ENCODE results near the gene JCAD.
"Not testable (repeated sequence)": the region's sequence is repeated elsewhere in the genome, so short reads cannot be mapped to it uniquely, and the experiment has no call there.

Gene JCAD

GRCh38 chr10:30029164-30029871, 30.1 kb downstream of the JCAD start:
- Histone ChIP-seq H3K4me1 (ENCODE audit: control insufficient read depth in 5 of 5, insufficient read depth in 5 of 5, low read length in 5 of 5) (peaks cover 0 to 54% (median 21%) of the 10 kb centered on the region in 5 donors), H3K27ac (ENCODE audit: low read depth, low read length) (peak overlapping the region; percentile 37), H3K9me3 (ENCODE audit: control insufficient read depth in 5 of 5, low read length in 5 of 5) (no peaks in the 10 kb centered on the region), H3K27me3 (ENCODE audit: control insufficient read depth in 5 of 5, insufficient read depth in 4 of 5, low read length in 5 of 5) (peaks cover 0 to 2% (median 0%) of the 10 kb centered on the region in 5 donors), H3K9ac (ENCODE audit: low read length in 5 of 5) (no peak overlapping the region), H3K36me3 (ENCODE audit: control insufficient read depth in 5 of 5, insufficient read depth in 5 of 5, low read length in 5 of 5) (peaks cover 0 to 12% (median 4%) of the 10 kb centered on the region in 5 donors), H3K4me3 (ENCODE audit: low read depth in 1 of 5, low read length in 5 of 5) (no peak overlapping the region)

- Histone ChIP-seq H3K36me3 (ENCODE audit: control insufficient read depth in 5 of 5, insufficient read depth in 5 of 5, low read length in 5 of 5) (peaks cover 0 to 12% (median 4%) of the 10 kb centered on the region in 5 donors), H3K9me3 (ENCODE audit: control insufficient read depth in 5 of 5, low read length in 5 of 5) (no peaks in the 10 kb centered on the region), H3K27ac (ENCODE audit: low read depth, low read length) (peak overlapping the region; percentile 37), H3K27me3 (ENCODE audit: control insufficient read depth in 5 of 5, insufficient read depth in 4 of 5, low read length in 5 of 5) (peaks cover 0 to 2% (median 0%) of the 10 kb centered on the region in 5 donors), H3K4me3 (ENCODE audit: low read depth in 1 of 5, low read length in 5 of 5) (no peak overlapping the region), H3K9ac (ENCODE audit: low read length in 5 of 5) (no peak overlapping the region), H3K4me1 (ENCODE audit: control insufficient read depth in 5 of 5, insufficient read depth in 5 of 5, low read length in 5 of 5) (peaks cover 0 to 53% (median 21%) of the 10 kb centered on the region in 5 donors)
These were observed 30.7 kb downstream of the JCAD start for GRCh38 chr10:30028738-30029030.

- H3K27ac ChIP-seq (ENCODE audit: low read depth, low read length), result peak overlapping the region; percentile 37
- H3K9ac ChIP-seq (ENCODE audit: low read length in 5 of 5), result no peak overlapping the region
- peaks cover 0 to 53% (median 21%) of the 10 kb centered on the region in 5 donors for H3K4me1 ChIP-seq (ENCODE audit: control insufficient read depth in 5 of 5, insufficient read depth in 5 of 5, low read length in 5 of 5)
- peak overlapping the region in 2 of 5 donors; percentile 16 to 33 for H3K4me3 ChIP-seq (ENCODE audit: low read depth in 1 of 5, low read length in 5 of 5)
- peaks cover 0 to 2% (median 0%) of the 10 kb centered on the region in 5 donors for H3K27me3 ChIP-seq (ENCODE audit: control insufficient read depth in 5 of 5, insufficient read depth in 4 of 5, low read length in 5 of 5)
- peaks cover 0 to 15% (median 4%) of the 10 kb centered on the region in 5 donors for H3K36me3 ChIP-seq (ENCODE audit: control insufficient read depth in 5 of 5, insufficient read depth in 5 of 5, low read length in 5 of 5)
- H3K9me3 ChIP-seq (ENCODE audit: control insufficient read depth in 5 of 5, low read length in 5 of 5), result no peaks in the 10 kb centered on the region
These were observed 31.2 kb downstream of the JCAD start for GRCh38 chr10:30028006-30028737.

GRCh38 chr10:30027057-30028005, 32.1 kb downstream of the JCAD start:
- no peaks in the 10 kb centered on the region for H3K9me3 ChIP-seq (ENCODE audit: control insufficient read depth in 5 of 5, low read length in 5 of 5)
- H3K27ac ChIP-seq (ENCODE audit: low read depth, low read length), result peak overlapping the region; percentile 10
- peaks cover 0 to 17% (median 4%) of the 10 kb centered on the region in 5 donors for H3K36me3 ChIP-seq (ENCODE audit: control insufficient read depth in 5 of 5, insufficient read depth in 5 of 5, low read length in 5 of 5)
- H3K27me3 ChIP-seq (ENCODE audit: control insufficient read depth in 5 of 5, insufficient read depth in 4 of 5, low read length in 5 of 5), result no peaks in the 10 kb centered on the region
- peaks cover 0 to 49% (median 21%) of the 10 kb centered on the region in 5 donors for H3K4me1 ChIP-seq (ENCODE audit: control insufficient read depth in 5 of 5, insufficient read depth in 5 of 5, low read length in 5 of 5)
- H3K4me3 ChIP-seq (ENCODE audit: low read depth in 1 of 5, low read length in 5 of 5), result peak overlapping the region in 3 of 5 donors; percentile 16 to 33 (median 19)
- H3K9ac ChIP-seq (ENCODE audit: low read length in 5 of 5), result no peak overlapping the region

- Histone ChIP-seq H3K9me3 (ENCODE audit: control insufficient read depth in 5 of 5, low read length in 5 of 5) (no peaks in the 10 kb centered on the region), H3K9ac (ENCODE audit: low read length in 5 of 5) (no peak overlapping the region), H3K36me3 (ENCODE audit: control insufficient read depth in 5 of 5, insufficient read depth in 5 of 5, low read length in 5 of 5) (peaks cover 0 to 17% (median 4%) of the 10 kb centered on the region in 5 donors), H3K27ac (ENCODE audit: low read depth, low read length) (no peak overlapping the region), H3K4me1 (ENCODE audit: control insufficient read depth in 5 of 5, insufficient read depth in 5 of 5, low read length in 5 of 5) (peaks cover 0 to 49% (median 21%) of the 10 kb centered on the region in 5 donors), H3K4me3 (ENCODE audit: low read depth in 1 of 5, low read length in 5 of 5) (peak overlapping the region in 1 of 5 donors; percentile 3), H3K27me3 (ENCODE audit: control insufficient read depth in 5 of 5, insufficient read depth in 4 of 5, low read length in 5 of 5) (no peaks in the 10 kb centered on the region)
These were observed 32.8 kb downstream of the JCAD start for GRCh38 chr10:30026578-30026977.

GRCh38 chr10:30026080-30026479, 33.3 kb downstream of the JCAD start:
- Histone ChIP-seq H3K27ac (ENCODE audit: low read depth, low read length) (no peak overlapping the region), H3K4me3 (ENCODE audit: low read depth in 1 of 5, low read length in 5 of 5) (no peak overlapping the region), H3K36me3 (ENCODE audit: control insufficient read depth in 5 of 5, insufficient read depth in 5 of 5, low read length in 5 of 5) (peaks cover 0 to 17% (median 4%) of the 10 kb centered on the region in 5 donors), H3K9ac (ENCODE audit: low read length in 5 of 5) (no peak overlapping the region), H3K9me3 (ENCODE audit: control insufficient read depth in 5 of 5, low read length in 5 of 5) (no peaks in the 10 kb centered on the region), H3K27me3 (ENCODE audit: control insufficient read depth in 5 of 5, insufficient read depth in 4 of 5, low read length in 5 of 5) (no peaks in the 10 kb centered on the region), H3K4me1 (ENCODE audit: control insufficient read depth in 5 of 5, insufficient read depth in 5 of 5, low read length in 5 of 5) (peaks cover 0 to 49% (median 21%) of the 10 kb centered on the region in 5 donors)

GRCh38 chr10:30025428-30025827, 34.0 kb downstream of the JCAD start:
- not testable (repeated sequence) for H3K27ac ChIP-seq (ENCODE audit: low read depth, low read length); H3K27me3 ChIP-seq (ENCODE audit: control insufficient read depth in 5 of 5, insufficient read depth in 4 of 5, low read length in 5 of 5); H3K4me3 ChIP-seq (ENCODE audit: low read depth in 1 of 5, low read length in 5 of 5); H3K9me3 ChIP-seq (ENCODE audit: control insufficient read depth in 5 of 5, low read length in 5 of 5); H3K9ac ChIP-seq (ENCODE audit: low read length in 5 of 5)
- H3K36me3 ChIP-seq (ENCODE audit: control insufficient read depth in 5 of 5, insufficient read depth in 5 of 5, low read length in 5 of 5), result peaks cover 0 to 17% (median 4%) of the 10 kb centered on the region in 5 donors
- peaks cover 0 to 46% (median 21%) of the 10 kb centered on the region in 5 donors for H3K4me1 ChIP-seq (ENCODE audit: control insufficient read depth in 5 of 5, insufficient read depth in 5 of 5, low read length in 5 of 5)

GRCh38 chr10:30022590-30022989, 36.8 kb downstream of the JCAD start:
- no peak overlapping the region for H3K4me3 ChIP-seq (ENCODE audit: low read depth in 1 of 5, low read length in 5 of 5)
- peaks cover 0 to 10% (median 3%) of the 10 kb centered on the region in 5 donors for H3K36me3 ChIP-seq (ENCODE audit: control insufficient read depth in 5 of 5, insufficient read depth in 5 of 5, low read length in 5 of 5)
- H3K27ac ChIP-seq (ENCODE audit: low read depth, low read length), result no peak overlapping the region
- H3K27me3 ChIP-seq (ENCODE audit: control insufficient read depth in 5 of 5, insufficient read depth in 4 of 5, low read length in 5 of 5), result no peaks in the 10 kb centered on the region
- no peak overlapping the region for H3K9ac ChIP-seq (ENCODE audit: low read length in 5 of 5)
- H3K4me1 ChIP-seq (ENCODE audit: control insufficient read depth in 5 of 5, insufficient read depth in 5 of 5, low read length in 5 of 5), result peaks cover 0 to 22% (median 11%) of the 10 kb centered on the region in 5 donors
- H3K9me3 ChIP-seq (ENCODE audit: control insufficient read depth in 5 of 5, low read length in 5 of 5), result no peaks in the 10 kb centered on the region

- Histone ChIP-seq H3K9ac (ENCODE audit: low read length in 5 of 5) (no peak overlapping the region), H3K4me3 (ENCODE audit: low read depth in 1 of 5, low read length in 5 of 5) (no peak overlapping the region), H3K4me1 (ENCODE audit: control insufficient read depth in 5 of 5, insufficient read depth in 5 of 5, low read length in 5 of 5) (peaks cover 0 to 9% (median 4%) of the 10 kb centered on the region in 5 donors), H3K27me3 (ENCODE audit: control insufficient read depth in 5 of 5, insufficient read depth in 4 of 5, low read length in 5 of 5) (no peaks in the 10 kb centered on the region), H3K27ac (ENCODE audit: low read depth, low read length) (no peak overlapping the region), H3K9me3 (ENCODE audit: control insufficient read depth in 5 of 5, low read length in 5 of 5) (no peaks in the 10 kb centered on the region), H3K36me3 (ENCODE audit: control insufficient read depth in 5 of 5, insufficient read depth in 5 of 5, low read length in 5 of 5) (peaks cover 0 to 10% (median 0%) of the 10 kb centered on the region in 5 donors)
These were observed 39.9 kb downstream of the JCAD start for GRCh38 chr10:30019468-30019867.

Measured in subcutaneous abdominal adipose tissue (tissue), 5 donors.